DMS153 (cell line): ENCODE measurements around the gene TJP3.

Experiments used
- DNase-seq: peaks from one replicate; lab custom pipeline; 2025; lab: John Stamatoyannopoulos, UW

The TJP3 gene

DNA sequence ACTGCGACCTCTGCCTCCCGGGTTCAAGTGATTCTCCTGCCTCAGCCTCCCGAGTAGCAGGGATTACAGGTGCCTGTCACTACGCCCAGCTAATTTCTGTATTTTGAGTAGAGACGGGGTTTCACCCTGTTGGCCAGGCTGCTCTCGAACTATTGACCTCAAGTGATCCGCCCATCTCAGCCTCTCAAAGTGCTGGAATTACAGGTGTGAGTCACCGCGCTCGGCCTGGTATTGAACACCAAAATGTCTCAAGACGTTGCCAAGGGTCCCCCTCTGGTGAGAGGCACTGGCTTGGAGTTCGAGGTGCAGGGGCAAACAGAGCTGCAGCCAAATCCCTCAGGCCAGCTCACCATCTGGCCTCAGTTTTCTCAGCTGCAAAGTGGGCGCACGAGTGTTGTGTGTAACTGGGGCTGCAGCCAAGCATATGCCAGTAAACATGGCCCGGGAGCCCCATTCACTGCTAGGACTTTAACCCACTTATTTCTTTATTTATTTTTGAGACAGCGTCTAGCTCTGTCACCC lies 8.0 kb downstream of the TJP3 start:
- no peak for DNase-seq

DNA sequence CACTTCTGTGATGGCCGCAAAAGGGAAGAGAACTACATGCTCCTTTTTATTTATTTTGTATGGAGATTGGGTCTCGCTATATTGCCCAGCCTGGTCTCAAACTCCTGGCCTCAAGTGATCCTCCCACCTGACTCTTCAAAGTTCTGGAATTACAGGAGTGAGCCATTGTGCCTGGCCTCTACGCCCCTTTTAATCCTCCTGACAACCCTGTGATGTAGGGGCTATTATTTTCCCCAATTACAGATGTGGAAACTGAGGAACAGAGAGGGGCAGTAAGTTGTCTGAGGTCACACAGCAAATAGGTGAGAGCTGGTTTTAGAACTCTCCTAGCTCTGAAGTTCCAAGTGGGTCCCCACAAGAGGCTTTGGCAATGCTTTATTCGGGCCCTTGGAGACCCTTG lies 11.7 kb downstream of the TJP3 start:
- DNase-seq = no peak

DNA sequence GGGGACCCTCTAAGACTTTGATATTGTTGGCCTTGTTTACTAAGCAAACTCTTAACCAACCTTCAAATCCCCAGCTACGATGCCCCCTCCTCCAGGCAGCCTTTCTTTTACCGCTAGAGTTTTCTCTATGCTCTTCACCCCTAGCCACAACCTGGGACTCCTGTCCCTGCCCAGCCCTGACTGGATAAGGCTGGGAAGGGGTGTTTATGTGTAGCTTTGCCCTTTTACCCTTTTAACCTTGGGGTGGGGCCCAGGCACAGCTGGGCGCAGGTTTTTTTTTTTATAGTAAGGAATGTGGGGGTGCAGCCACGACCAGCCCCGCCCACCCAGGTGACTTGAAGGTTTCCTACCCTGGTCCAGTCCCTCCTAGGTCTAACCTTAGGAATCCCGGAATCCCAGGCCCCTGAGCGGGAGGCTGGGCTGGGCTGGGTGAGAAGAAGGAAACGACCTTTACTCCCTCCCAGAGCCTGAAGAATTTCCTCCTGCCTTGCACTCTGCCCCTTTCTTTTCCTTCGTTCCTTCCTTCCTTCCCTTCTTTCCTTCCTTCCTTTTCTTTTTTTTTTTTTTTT lies 12.2 kb downstream of the TJP3 start:
- DNase-seq = no peak

DNA sequence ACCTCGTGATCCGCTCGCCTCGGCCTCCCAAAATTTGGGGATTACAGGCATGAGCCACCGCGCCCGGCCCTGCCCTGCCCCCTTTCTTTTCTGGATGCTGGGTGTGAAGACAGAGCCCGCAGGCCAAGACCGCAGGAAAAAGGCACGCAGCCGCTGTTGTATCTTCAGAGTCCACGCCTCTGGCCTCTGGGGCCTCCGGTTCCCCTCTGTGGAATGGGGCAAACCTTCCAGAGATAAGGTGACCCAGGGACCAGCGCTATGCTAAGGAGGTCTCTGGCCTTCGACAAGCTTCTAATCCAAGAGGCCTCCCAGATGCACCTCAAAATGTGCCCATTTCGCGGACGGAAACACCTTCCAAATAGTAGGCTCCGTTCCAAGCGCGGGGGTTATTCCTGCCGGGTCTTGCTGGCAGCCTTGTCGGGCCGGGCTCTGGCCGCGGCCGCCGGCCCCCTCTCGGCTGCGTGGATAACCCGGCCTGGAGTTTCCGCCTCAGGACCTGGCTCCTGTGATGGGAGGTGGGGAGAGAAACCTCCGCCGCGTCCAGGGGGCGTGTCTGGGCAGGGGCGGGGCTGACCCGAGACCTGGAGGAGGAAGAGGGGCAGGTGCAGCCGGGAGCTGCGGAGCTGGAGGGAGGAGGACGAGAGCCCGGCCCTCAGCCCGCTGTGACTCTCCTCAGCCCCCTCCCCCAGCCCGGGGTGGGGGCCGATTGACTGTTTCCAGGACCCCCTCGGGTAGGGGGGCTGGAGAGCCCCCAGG lies 13.1 kb downstream of the TJP3 start:
- DNase-seq = peak; percentile 94

DNA sequence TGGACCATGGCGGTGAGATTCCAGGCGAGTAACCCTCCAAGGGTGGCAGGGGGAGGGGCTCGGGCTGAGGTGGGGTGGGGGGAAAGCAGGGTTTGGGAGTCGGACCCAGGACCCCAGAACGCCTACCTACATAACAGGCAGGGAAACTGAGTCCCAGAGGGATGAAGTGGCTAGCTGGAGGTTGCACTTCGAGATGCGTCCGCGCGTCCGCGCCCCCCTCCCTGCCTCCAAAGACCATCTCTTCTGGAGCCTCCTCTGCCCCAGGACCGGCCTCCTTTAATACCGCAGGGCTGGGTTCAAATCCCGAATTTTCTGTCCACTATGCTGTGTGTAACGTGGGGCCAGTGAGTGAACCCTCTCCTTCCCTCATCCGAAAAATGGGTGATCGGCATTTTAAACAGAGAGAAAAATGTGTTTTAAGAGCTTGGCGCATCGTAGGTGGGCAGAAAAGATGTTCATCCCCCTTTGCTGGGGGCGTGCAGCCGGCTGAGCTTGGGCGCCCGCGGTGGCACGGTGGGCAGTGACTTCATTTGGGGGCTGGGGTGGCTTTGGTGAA lies 13.8 kb downstream of the TJP3 start:
- DNase-seq = no peak

DNA sequence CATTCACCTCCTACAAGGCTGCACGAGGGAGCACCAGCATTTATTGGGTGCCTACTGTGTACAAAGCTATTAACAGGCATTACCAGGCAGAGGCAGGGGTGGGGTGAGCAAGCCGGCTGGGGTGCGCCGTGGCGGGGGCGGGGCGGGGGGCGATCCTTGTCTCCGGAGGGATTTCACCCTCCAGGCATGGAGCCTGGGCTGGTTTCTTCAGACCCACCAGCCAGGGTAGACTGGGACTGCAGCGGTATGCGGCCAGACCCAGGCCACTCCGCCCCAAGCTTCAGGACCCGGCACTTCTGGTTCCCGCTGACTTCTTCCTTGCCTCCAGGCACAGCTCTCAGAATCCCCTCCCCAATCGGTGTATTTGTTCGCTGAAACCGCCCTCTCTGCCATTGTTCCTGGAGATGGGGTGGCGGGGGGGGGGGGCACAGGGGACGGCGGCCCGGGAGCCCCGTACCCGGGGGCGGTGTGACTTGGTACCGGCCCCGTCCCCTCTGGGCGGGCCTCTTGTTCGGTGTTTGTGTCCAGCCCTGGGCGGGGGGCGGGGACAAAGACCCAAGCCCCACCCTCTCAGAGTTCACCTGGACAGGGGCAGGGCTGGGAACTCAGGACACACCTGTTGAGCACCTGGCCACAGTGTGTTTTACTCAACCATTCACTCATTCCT lies 14.4 kb downstream of the TJP3 start:
- no peak for DNase-seq

DNA sequence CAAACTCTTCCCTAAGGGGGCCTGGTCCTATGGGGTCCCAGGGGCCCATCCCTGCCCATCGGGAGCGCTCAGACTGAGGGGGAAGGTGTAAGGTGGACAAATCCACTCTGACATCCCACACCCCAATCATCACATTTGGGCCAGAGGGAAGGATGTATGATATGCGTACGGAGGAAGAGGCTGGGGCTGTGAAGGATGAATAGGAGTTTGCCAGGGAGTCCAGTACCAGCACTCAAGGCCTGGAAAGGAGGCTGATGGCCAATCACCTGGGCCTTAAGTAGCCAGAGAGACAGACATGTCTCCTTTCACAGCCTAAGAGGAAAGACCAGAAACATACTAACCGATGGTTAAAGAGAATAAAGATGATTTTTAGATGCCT lies 14.9 kb downstream of the TJP3 start:
- DNase-seq = no peak

DNA sequence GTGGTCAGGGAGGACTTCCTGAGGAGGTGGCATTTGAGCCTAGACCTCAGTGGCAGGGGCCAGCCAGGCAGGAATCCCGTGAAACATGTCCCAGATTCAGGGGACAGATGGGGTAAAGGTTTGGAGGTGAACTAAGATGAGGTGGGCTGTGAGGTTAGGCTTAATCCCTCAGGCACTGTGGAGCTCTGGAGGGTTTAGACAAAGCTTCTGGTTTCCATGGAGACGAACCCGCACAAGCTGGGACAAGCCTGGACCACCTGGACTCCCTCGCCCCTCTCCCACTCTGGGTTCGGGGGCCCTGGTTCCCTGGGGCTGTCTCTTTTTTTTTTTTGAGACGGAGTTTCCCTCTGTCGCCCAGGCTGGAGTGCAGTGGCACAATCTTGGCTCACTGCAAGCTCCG lies 15.7 kb downstream of the TJP3 start:
- DNase-seq = no peak

DNA sequence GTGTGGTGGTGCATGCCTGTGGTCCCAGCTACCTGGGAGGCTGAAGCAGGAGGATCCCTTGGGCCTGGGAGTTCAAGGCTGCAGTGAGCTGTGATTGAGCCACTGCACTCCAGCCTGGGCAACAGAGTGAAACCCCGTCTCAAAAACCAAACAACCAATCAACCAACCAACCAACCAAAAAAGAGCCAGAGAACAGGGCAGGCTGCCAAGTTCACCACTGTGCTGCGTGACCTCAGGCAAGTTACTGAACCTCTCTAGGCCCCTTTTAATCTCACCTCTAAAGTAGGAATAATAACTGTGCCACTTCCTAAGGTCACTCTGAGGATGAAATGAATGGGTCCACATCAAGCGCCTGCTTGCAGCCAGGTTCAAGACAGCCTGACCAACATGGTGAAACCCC lies 16.9 kb downstream of the TJP3 start:
- DNase-seq = no peak

DNA sequence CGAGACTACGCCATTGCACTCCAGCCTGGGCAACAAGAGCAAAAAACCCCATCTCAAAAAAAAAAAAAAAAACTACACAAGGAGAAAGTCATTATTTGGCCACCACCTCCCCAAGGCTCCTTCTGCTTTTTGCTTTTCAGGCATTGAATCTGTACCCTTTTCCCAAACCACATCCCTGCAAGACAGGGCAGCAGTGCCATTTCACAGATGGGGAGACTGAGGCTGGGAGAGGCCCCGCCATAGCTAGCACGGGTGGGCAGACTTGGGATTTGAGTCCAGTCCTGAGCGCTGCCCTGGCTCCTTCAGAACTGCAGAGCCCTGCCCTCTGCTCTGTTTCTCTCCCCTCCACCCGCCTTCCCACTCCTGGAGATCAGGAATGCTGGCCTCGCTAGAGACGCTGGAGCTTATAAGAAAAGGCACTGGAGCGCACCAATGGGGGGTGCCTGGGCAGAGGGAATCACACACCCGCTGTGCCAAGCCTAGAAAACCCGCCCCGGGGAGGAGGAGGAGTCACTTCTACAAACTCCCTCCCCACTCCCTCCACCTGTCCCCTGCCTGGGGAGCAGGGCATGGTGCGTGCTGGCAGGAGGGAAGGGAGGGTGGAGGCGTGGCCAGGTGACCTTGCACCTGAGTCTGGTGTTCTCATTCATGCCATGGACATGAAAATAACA lies 17.6 kb downstream of the TJP3 start:
- DNase-seq = no peak

DNA sequence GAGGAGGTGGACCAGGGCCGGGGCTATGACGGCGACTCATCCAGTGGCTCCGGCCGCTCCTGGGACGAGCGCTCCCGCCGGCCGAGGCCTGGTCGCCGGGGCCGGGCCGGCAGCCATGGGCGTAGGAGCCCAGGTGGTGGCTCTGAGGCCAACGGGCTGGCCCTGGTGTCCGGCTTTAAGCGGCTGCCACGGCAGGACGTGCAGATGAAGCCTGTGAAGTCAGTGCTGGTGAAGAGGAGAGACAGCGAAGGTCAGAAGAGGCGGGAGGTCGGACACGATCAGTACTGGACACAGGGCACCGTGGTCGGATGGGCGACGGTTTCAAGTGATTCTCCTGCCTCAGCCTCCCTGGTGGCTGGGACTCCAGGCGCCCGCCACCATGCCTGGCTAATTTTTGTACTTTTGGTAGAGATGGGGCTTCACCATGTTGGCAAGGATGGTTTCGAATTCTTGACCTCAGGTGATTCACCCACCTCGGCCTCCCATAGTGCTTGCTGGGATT lies 22.3 kb downstream of the TJP3 start:
- no peak for DNase-seq

DNA sequence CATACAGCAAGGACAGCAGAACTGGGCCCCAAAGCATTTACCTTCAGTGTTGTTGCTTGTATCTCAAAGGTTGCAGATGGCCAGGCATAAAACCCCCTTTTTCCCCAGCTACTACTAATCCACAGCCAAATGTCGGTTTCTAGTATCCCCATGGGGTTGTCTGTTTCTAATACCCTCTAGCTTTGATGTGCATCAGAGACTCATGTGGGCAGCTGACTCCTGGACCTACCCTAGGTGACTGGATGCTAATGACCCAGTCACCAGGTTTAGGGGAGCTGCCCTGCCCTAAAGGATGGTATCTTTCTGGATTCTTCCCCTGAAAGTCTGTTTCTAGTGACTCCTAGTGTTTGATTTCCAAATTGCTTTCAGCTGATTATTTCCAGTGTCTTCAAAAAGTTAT lies 23.9 kb downstream of the TJP3 start:
- no peak for DNase-seq

DNA sequence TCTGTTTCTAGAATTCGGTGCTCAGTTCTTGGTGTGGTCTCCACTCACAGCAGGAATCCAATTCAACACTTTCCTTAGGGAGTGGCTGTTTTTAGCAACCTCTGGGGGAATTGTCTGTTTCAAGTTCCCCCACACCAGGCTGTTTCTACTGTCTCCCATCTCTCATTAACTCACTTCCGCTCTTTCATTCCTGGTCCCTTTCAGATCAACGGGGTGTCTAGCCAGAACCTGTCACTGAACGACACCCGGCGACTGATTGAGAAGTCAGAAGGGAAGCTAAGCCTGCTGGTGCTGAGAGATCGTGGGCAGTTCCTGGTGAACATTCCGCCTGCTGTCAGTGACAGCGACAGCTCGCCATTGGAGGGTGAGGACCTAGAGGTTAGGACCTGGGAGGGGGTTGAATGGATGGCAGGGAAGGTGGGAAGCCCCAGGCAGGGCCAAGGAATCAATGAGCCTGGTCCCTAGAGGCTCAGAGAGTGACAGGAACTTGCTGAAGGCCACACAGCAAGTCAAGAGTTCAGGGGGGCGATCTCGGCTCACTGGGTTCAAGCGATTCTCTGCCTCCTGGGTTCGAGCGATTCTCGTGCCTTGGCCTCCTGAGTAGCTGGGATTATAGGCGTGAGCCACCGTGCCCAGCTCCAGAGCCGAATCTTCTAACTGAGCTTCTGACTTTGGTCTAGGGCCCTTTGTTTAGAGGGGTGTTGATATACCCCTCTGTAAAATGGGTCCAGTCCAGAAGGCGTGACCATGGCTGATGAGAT lies 25.5 kb downstream of the TJP3 start:
- DNase-seq = no peak

DNA sequence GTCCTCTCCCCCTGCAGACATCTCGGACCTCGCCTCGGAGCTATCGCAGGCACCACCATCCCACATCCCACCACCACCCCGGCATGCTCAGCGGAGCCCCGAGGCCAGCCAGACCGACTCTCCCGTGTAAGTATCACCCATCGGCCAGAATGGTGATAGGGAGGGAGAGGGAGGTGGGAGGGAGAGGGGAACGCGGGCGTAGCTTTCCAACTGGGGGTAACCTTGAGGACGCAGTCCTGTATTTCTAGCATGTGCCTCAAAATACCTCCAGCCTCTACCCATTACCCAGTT lies 26.1 kb downstream of the TJP3 start:
- no peak for DNase-seq

DNA sequence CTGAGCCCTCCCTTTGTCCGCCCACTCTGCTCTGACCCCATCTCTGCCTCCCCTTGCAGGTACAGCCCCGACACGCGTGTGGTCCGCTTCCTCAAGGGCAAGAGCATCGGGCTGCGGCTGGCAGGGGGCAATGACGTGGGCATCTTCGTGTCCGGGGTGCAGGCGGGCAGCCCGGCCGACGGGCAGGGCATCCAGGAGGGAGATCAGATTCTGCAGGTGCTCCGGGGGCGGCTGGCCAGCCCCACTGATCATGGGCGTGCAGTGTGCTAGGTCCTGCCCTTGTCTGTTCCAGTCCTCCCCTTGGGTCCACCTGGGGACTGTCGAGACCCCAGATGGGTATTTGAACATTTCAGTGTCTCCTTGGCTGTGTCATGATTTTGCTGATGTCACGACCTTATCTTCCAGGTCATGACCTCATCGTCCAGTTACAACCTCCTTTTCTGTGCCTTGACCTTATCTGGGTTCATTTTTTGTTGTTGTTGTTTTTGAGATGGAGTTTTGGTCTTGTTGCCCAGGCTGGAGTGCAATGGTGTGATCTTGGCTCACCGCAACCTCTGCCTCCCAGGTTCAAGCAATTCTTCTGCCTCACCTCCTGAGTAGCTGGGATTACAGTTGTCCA lies 28.0 kb downstream of the TJP3 start:
- no peak for DNase-seq

DNA sequence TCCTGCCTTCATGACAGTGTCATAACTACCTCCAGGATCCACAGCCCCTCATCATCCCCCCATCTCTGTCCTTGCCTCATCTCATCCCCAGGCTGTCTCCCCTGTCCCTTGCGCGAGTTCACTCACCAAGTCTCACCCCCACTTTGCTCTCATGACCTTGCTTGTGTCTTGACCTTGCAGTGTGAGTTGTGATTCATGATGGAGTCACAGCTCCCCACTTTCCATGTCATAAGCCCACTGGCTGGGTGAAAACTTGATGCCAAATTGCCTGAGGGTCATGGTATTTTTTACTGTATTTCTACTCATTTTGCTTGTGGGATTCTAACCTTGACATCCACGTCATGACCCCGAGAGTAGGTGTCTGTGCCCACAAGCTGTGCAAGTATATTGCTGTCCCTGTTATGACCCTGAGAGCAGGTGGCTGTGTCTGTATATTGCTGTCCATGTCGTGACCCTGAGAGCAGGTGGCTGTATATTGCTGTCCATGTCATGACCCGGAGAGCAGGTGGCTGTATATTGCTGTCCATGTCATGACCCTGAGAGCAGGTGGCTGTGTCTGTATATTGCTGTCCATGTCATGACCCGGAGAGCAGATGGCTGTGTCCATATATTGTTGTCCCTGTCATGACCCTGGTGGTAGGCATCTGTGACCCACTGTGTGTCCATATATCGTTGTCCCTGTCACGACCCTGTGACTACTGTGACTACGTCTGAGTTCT lies 29.5 kb downstream of the TJP3 start:
- DNase-seq = no peak

DNA sequence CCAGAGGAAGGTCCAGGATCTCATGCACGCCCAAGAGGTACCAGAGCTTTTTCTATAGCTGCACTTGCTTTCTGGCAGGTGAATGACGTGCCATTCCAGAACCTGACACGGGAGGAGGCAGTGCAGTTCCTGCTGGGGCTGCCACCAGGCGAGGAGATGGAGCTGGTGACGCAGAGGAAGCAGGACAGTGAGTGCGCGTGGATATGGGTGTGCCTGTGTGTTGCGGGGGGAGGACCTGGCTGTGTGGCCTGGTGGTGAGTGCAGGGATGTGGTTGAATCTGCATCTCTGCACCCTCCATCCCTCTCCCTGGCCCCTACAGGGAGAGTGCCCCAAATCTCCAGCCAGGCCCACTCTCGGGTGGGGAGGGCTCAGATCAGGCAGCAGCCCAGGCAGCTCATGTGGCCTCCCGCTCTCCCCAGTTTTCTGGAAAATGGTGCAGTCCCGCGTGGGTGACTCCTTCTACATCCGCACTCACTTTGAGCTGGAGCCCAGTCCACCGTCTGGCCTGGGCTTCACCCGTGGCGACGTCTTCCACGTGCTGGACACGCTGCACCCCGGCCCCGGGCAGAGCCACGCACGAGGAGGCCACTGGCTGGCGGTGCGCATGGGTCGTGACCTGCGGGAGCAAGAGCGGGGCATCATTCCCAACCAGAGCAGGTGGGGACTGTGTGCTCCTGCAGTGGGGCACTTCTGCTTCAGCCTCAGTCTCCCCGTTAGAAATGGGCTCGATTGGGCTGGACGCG lies 30.5 kb downstream of the TJP3 start:
- no peak for DNase-seq

DNA sequence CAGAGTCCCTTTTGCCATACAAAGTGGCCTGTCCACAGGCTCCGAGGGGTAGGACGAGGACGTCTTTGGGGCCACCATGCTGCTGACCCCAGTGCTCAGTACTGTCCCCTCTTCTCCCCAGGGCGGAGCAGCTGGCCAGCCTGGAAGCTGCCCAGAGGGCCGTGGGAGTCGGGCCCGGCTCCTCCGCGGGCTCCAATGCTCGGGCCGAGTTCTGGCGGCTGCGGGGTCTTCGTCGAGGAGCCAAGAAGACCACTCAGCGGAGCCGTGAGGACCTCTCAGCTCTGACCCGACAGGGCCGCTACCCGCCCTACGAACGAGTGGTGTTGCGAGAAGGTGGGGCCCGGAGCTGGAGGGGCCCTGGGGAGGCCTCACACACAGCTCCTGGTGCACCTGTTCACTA lies 32.2 kb downstream of the TJP3 start:
- DNase-seq = no peak

DNA sequence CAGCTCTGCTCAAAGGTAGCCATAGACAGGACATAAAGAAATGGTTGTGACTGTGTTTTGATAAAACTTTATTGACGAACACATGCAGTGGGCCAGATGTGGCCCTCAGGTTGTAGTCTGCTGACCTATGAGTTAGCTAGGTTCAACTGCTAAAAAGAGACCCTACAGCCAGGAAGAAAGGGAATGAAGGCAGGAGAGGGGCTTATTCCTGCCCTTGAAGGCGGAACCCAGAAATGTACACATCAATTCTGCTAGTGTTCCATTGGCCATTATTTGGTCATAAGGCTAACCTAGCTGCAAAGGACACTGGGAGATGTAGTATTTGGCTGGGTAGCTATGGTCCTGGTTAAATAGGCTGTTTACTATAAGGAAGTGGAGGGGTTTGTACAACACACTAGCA lies 35.3 kb downstream of the TJP3 start:
- no peak for DNase-seq
